PFSK-1 (cell line): ENCODE results near the gene NINJ2.

Experiments used
- FOXP2 ChIP-seq: optimal IDR thresholded peaks from 2 replicates; pipeline ENCODE3; 2011; ENCODE audit warnings: borderline replicate concordance, control low read depth, inconsistent platforms; ENCODE audit not compliant: insufficient read depth; ENCODE audit errors: extremely low read length, extremely low read depth
- POLR2AphosphoS5 ChIP-seq: IDR thresholded peaks from 2 replicates; pipeline ENCODE4 v1.6.1; 2012; ENCODE audit warnings: low read depth, mild to moderate bottlenecking, control low read depth, low read length, moderate library complexity
- REST ChIP-seq, 2 experiments: IDR thresholded peaks; 2 replicates each; pipeline versions ENCODE4 v1.6.1 to v1.8.0; 2011 to 2012; ENCODE audit warnings: low read depth in 2 of 2, low read length in 2 of 2, control low read depth in 1 of 2, inconsistent platforms in 1 of 2, mild to moderate bottlenecking in 1 of 2, moderate library complexity in 1 of 2; ENCODE audit not compliant: insufficient read depth in 1 of 2
- SIN3A ChIP-seq: IDR thresholded peaks from 2 replicates; pipeline ENCODE4 v1.6.1; 2012; ENCODE audit warnings: mild to moderate bottlenecking, low read length, moderate library complexity, borderline replicate concordance; ENCODE audit not compliant: insufficient read depth
- TAF1 ChIP-seq: IDR thresholded peaks from 2 replicates; pipeline ENCODE4 v1.6.1; 2012; ENCODE audit warnings: low read length, control low read depth, borderline replicate concordance; ENCODE audit not compliant: insufficient read depth

The NINJ2 gene

GRCh38 chr12:701896-702539 is 38.8 kb upstream of the NINJ2 start:
- no peak for TF ChIP-seq SIN3A

GRCh38 chr12:700016-700415 is 36.8 kb upstream of the NINJ2 start:
- TF ChIP-seq REST (IDR thresholded peaks at IDR 0.05; ENCODE audit: insufficient read depth in 1 of 2, low read depth in 2 of 2, low read length in 2 of 2) (no peak), POLR2AphosphoS5 (no peak), FOXP2 (no peak), TAF1 (no peak), SIN3A (no peak)

GRCh38 chr12:697481-697880 is 34.2 kb upstream of the NINJ2 start:
- TF ChIP-seq POLR2AphosphoS5 (no peak), REST (IDR thresholded peaks at IDR 0.05; ENCODE audit: insufficient read depth in 1 of 2, low read depth in 2 of 2, low read length in 2 of 2) (no peak)

GRCh38 chr12:694734-695503 is 31.7 kb upstream of the NINJ2 start:
- TF ChIP-seq SIN3A (no peak), FOXP2 (no peak), REST (IDR thresholded peaks at IDR 0.05; ENCODE audit: insufficient read depth in 1 of 2, low read depth in 2 of 2, low read length in 2 of 2) (no peak), TAF1 (no peak), POLR2AphosphoS5 (no peak)

- no peak for TF ChIP-seq FOXP2
Measured at GRCh38 chr12:693934-694533, 30.8 kb upstream of the NINJ2 start.

GRCh38 chr12:692274-692673 is 29.0 kb upstream of the NINJ2 start:
- TF ChIP-seq REST (IDR thresholded peaks at IDR 0.05; ENCODE audit: insufficient read depth in 1 of 2, low read depth in 2 of 2, low read length in 2 of 2) (no peak), SIN3A (no peak), POLR2AphosphoS5 (no peak), TAF1 (no peak), FOXP2 (no peak)
